WI38 (cell line): ENCODE results near the gene CPSF2.
"Not testable (repeated sequence)": the region's sequence is repeated elsewhere in the genome, so short reads cannot be mapped to it uniquely, and the experiment has no call there.

Experiments
- H3K4me3 ChIP-seq: 2 replicates; pipeline ENCODE4 v1.5.1; 2011; ENCODE audit warnings: low read depth, mild to moderate bottlenecking, control low read depth, low read length
- TF ChIP-seq, protein P1 (sequence below): IDR thresholded peaks from 2 replicates; pipeline ENCODE4 v1.5.1; 2012; ENCODE audit warnings: low read depth, mild to moderate bottlenecking, control low read depth, low read length

Gene CPSF2

GRCh38 chr14:92207012-92207927 lies 85.5 kb downstream of the CPSF2 start:
- TF ChIP-seq, protein P1, sequence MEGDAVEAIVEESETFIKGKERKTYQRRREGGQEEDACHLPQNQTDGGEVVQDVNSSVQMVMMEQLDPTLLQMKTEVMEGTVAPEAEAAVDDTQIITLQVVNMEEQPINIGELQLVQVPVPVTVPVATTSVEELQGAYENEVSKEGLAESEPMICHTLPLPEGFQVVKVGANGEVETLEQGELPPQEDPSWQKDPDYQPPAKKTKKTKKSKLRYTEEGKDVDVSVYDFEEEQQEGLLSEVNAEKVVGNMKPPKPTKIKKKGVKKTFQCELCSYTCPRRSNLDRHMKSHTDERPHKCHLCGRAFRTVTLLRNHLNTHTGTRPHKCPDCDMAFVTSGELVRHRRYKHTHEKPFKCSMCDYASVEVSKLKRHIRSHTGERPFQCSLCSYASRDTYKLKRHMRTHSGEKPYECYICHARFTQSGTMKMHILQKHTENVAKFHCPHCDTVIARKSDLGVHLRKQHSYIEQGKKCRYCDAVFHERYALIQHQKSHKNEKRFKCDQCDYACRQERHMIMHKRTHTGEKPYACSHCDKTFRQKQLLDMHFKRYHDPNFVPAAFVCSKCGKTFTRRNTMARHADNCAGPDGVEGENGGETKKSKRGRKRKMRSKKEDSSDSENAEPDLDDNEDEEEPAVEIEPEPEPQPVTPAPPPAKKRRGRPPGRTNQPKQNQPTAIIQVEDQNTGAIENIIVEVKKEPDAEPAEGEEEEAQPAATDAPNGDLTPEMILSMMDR: no peak
- no peak overlapping the region for H3K4me3 ChIP-seq

DNA sequence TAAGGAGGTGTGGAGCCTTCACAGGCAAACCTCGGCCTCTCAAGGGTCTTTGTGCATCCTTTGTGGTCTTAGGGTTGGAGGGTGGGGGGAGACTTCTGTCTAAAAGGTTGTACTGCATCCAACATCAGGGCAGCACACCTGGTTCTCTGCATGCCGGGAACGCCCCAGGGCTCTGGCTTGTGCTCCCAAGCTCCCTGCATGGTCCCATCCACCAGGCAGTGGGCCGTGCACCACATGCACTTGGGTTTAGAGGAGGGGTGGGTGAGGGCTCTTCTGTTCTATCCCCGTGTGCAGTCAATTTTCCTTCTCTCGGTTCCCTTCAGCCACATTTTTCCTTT lies 86.1 kb downstream of the CPSF2 start:
- H3K4me3 ChIP-seq: no peak overlapping the region
- TF ChIP-seq, protein P1: no peak

DNA sequence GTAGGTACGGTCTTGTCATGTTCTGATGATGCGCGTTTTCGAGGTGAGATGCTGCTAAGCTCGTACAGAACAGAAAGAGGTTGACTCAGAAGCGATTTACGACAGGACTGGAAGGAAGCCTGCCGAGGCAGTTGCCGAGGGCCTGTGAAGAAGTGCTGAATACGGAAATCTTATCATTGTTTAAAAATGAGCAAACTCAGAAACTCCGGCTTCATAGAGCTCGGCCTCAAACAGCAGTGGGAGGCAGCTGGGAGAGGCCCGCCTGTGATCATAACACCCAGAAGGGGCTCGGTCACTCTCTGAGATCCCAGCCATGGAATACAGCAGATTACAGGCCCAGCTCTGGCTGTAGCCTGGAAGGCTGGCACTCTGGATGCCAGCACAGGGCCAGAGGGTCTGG lies 87.4 kb downstream of the CPSF2 start:
- TF ChIP-seq, protein P1: no peak

GRCh38 chr14:92213125-92213524 lies 91.4 kb downstream of the CPSF2 start:
- not testable (repeated sequence) for H3K4me3 ChIP-seq

More for the DNA sequence above, 87.4 kb downstream of the CPSF2 start:
- H3K4me3 ChIP-seq: no peak overlapping the region

DNA sequence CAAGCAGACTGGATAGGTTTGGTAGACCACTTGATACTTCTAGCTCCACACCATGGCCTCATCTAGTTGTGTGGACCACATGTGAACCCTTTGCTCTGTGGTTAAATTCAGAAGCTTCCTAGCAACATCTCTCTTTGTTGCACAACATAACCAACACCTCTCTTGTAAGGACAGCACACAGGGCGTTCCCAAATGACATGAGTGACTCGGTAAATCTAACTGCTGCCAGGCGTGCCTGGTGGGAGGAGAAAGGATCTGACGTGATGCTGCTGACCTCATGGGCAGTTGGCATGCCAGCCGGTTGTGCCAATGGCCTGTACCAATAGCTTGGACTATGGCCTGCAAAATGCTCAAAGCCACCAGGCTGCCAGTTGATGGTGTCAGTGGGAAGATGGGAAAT lies 93.8 kb downstream of the CPSF2 start:
- TF ChIP-seq, protein P1: no peak
- H3K4me3 ChIP-seq: no peak overlapping the region

GRCh38 chr14:92217936-92218335 lies 96.2 kb downstream of the CPSF2 start:
- TF ChIP-seq, protein P1: no peak
- H3K4me3 ChIP-seq: no peak overlapping the region
